Measurements from ENCODE around the gene LY6G5B. TPM values are rescaled to one million over a fixed set of nuclear protein-coding genes. Genes with fewer than 3 reads are reported as not detected.

The LY6G5B gene
- polyA plus RNA-seq, 1 of the 3 experiments (the other 2 are of a cell fraction): 12.7 TPM

GRCh38 chr6:31664790-31665500 is 4.8 kb upstream of the LY6G5B start, which contains the start of gene GPANK1:
Gene GPANK1, minus strand, starts transcription at chr6:31664997. Its CDS starts 519 bp downstream, at chr6:31664478.
- Histone ChIP-seq H4K20me1 (ENCODE audit: insufficient read depth) (no peaks in the 10 kb centered on the region), H3K4me2 (peak within 1 kb of the TSS; percentile 97), H3K9me2 (no peaks in the 10 kb centered on the region), H3K4me1 (ENCODE audit: control insufficient read depth in 1 of 2, insufficient read depth in 2 of 2, low read depth in 1 of 2, low read length in 1 of 2) (peaks cover 17 to 18% of the 10 kb centered on the region in 2 experiments; a peak in 3 of 4 replicates), H3K9me3 (no peaks in the 10 kb centered on the region), H3K27ac (ENCODE audit: low read depth in 2 of 2, low read length in 1 of 2) (peak within 1 kb of the TSS; percentile 87 to 92), H3K4me3 (ENCODE audit: low read depth in 2 of 2, low read length in 1 of 2) (peak within 1 kb of the TSS; percentile 86 to 89), H3K9ac (peak within 1 kb of the TSS; percentile 77), H3K79me2 (ENCODE audit: insufficient read depth) (peaks cover 77% of the 10 kb centered on the region), H2AFZ (ENCODE audit: low read depth) (peak within 1 kb of the TSS; percentile 58), H3F3A (replicated peaks; ENCODE audit: insufficient read depth) (peaks cover 27% of the 10 kb centered on the region), H3K27me3 (ENCODE audit: insufficient read depth) (no peaks in the 10 kb centered on the region), H3K36me3 (replicated peaks in 1 of 2; ENCODE audit: control insufficient read depth in 1 of 2, insufficient read depth in 2 of 2, low read length in 1 of 2) (peaks cover 38 to 40% of the 10 kb centered on the region in 2 experiments)
- POLR2A ChIA-PET: interaction anchor here (0.6 to 1.9 kb wide), 11 partner anchors 10 to 1307 kb away, joined by 3 to 20 read pairs (median 3); partner anchors contain the start of genes AGPAT1, BAG6, EHMT2 and LSM2
- CTCF ChIA-PET: interaction anchor here (0.7 to 2.8 kb wide), 7 partner anchors 9 to 118 kb away, joined by 3 to 10 read pairs (median 5); partner anchors contain the start of genes APOM, ATP6V1G2, BAG6 and LY6G5C
- under 1% methylated on average over 39 of the region's 39 CpGs for WGBS (ENCODE audit: low lambda C conversion rate)
- peak; percentile 74 for DNase-seq
- TF ChIP-seq USF1 (IDR thresholded peaks at IDR 0.05; ENCODE audit: borderline replicate concordance, low read depth): no peak
- TF ChIP-seq TCF12 (IDR thresholded peaks at IDR 0.05): no peak
- peak; percentile 88 for TF ChIP-seq NRF1 (IDR thresholded peaks at IDR 0.05; ENCODE audit: low read depth, low read length)
- TF ChIP-seq EZH2phosphoT487 (IDR thresholded peaks at IDR 0.05; ENCODE audit: borderline replicate concordance, low read depth): no peak
- no peak for TF ChIP-seq RXRA (IDR thresholded peaks at IDR 0.05; ENCODE audit: borderline replicate concordance, low read depth)
- no peak for TF ChIP-seq FOSL2 (IDR thresholded peaks at IDR 0.05; ENCODE audit: borderline replicate concordance, low read depth)
- TF ChIP-seq REST (IDR thresholded peaks at IDR 0.05; ENCODE audit: low read depth, low read length): no peak
- no peak for TF ChIP-seq FOXJ3 (CRISPR knock-in tag; IDR thresholded peaks at IDR 0.05)
- no peak for TF ChIP-seq RFX5 (IDR thresholded peaks at IDR 0.05; ENCODE audit: low read length)
- no peak for TF ChIP-seq TEAD4 (IDR thresholded peaks at IDR 0.05; ENCODE audit: borderline replicate concordance, insufficient read depth)
- TF ChIP-seq PBX3 (IDR thresholded peaks at IDR 0.05): no peak
- no peak for TF ChIP-seq FOXM1 (IDR thresholded peaks at IDR 0.05; ENCODE audit: low read depth)
- no peak for TF ChIP-seq GATA2 (CRISPR knock-in tag; IDR thresholded peaks at IDR 0.05)
- no peak; the same call in 1 of the 2 replicates for TF ChIP-seq POLR2AphosphoS5 (IDR thresholded peaks at IDR 0.05; ENCODE audit: low read depth, low read length)
- TF ChIP-seq SMC3 (IDR thresholded peaks at IDR 0.05; ENCODE audit: low read depth, low read length): no peak
- no peak for TF ChIP-seq EP300 (IDR thresholded peaks at IDR 0.05; ENCODE audit: borderline replicate concordance in 1 of 2, low read depth in 1 of 2, low read length in 1 of 2)
- no peak for TF ChIP-seq RAD21 (IDR thresholded peaks at IDR 0.05; ENCODE audit: low read length)
- no peak for TF ChIP-seq ZBTB33 (IDR thresholded peaks at IDR 0.05; ENCODE audit: borderline replicate concordance, low read depth)
- no peak for TF ChIP-seq CHD2 (IDR thresholded peaks at IDR 0.05; ENCODE audit: low read length, partially characterized antibody)
- peak; percentile 89 for TF ChIP-seq MXI1 (IDR thresholded peaks at IDR 0.05; ENCODE audit: low read depth, low read length)
- no peak for TF ChIP-seq USF2 (IDR thresholded peaks at IDR 0.05; ENCODE audit: borderline replicate concordance, low read depth, low read length)
- TF ChIP-seq ELF1 (IDR thresholded peaks at IDR 0.05): no peak
- TF ChIP-seq RCOR1 (IDR thresholded peaks at IDR 0.05; ENCODE audit: low read length): no peak; the same call in 1 of the 2 replicates
- peak; percentile 44; the same call in 1 of the 2 replicates for TF ChIP-seq TAF1 (IDR thresholded peaks at IDR 0.05; ENCODE audit: borderline replicate concordance, low read depth, low read length)

Measured in SK-N-SH (cell line).